A549 (cell line): ENCODE measurements around the gene ANKRD39. TPM values are rescaled to one million over a fixed set of nuclear protein-coding genes. Genes with fewer than 3 reads are reported as not detected.

Experiments used
- ATAC-seq, 2 experiments: fragments of 200-7000 bp in 1 of 2; fragments of >200 bp in 1 of 2; cut with Nextera tagmentation in 1 of 2; cut with Tn5 transposase in 1 of 2; 3 replicates each; pipeline versions ENCODE4 v1.8.0 to v1.9.1; 2018 to 2020; ENCODE audit warnings: mild to moderate bottlenecking in 1 of 2, moderate library complexity in 1 of 2
- CTCF ChIA-PET: fragments of 300-600 bp; sonication (Branson Sonifier 250); formaldehyde crosslinking; extraction: SDS; loops from one replicate; lab custom pipeline; 2021; ENCODE audit warnings: antibody characterized with exemption, inconsistent platforms; lab: Yijun Ruan, JAX
- POLR2A ChIA-PET: fragments of 350-600 bp; formaldehyde crosslinking; extraction: SDS; loops from one replicate; lab custom pipeline; 2021; ENCODE audit warnings: antibody characterized with exemption, inconsistent platforms; lab: Yijun Ruan, JAX
- DNase-seq, 2 experiments: peaks; one replicate each; pipeline versions ENCODE4 v3.0.0 to v3.0.0-alpha.2; 2011 to 2016; ENCODE audit warnings: low read depth in 1 of 2, low spot score in 1 of 2
- FAIRE-seq: peaks from 2 replicates; lab custom pipeline; 2011; peaks lifted over from hg19 to GRCh38; lab: Jason Lieb, UNC
- H3K27ac ChIP-seq, 2 experiments: fragments of >200 bp; sonication (Bioruptor Twin); formaldehyde crosslinking; 3 replicates each; pipeline ENCODE4 v1.5.1; 2016 to 2017
- H3K4me1 ChIP-seq: fragments of >200 bp; sonication (Bioruptor Twin); formaldehyde crosslinking; 3 replicates; pipeline ENCODE4 v1.6.1; 2016
- H3K4me2 ChIP-seq: fragments of >200 bp; sonication (Bioruptor Twin); formaldehyde crosslinking; 3 replicates; pipeline ENCODE4 v1.6.1; 2016
- H3K4me3 ChIP-seq: fragments of >200 bp; sonication (Bioruptor Twin); formaldehyde crosslinking; 3 replicates; pipeline ENCODE4 v1.5.1; 2016
- H3K9me3 ChIP-seq: fragments of >200 bp; sonication (Bioruptor Twin); formaldehyde crosslinking; 3 replicates; pipeline ENCODE4 v1.6.1; 2016
- CBX2 ChIP-seq: fragments of 200-600 bp; sonication (generic); IDR thresholded peaks from 2 replicates; pipeline ENCODE4 v1.6.1; 2016; ENCODE audit warnings: low read depth, mild to moderate bottlenecking, borderline replicate concordance
- CBX8 ChIP-seq: fragments of 200-600 bp; sonication (generic); IDR thresholded peaks from 2 replicates; pipeline ENCODE4 v1.6.1; 2016
- CEBPB ChIP-seq, 2 experiments: fragments of >200 bp in 1 of 2; sonication (Bioruptor Twin) in 1 of 2; formaldehyde crosslinking in 1 of 2; IDR thresholded peaks; 2 replicates each; pipeline ENCODE4 v1.6.1; 2012 to 2016
- CHD4 ChIP-seq: fragments of 200-600 bp; sonication (generic); IDR thresholded peaks from 2 replicates; pipeline ENCODE4 v1.6.1; 2016; ENCODE audit warnings: antibody characterized with exemption, mild to moderate bottlenecking, borderline replicate concordance
- EHMT2 ChIP-seq: fragments of 200-600 bp; sonication (generic); IDR thresholded peaks from 2 replicates; pipeline ENCODE4 v1.6.1; 2016; ENCODE audit warnings: antibody characterized with exemption, low read depth, mild to moderate bottlenecking, moderate library complexity
- EP300 ChIP-seq, 2 experiments: fragments of >200 bp; sonication (Bioruptor Twin); formaldehyde crosslinking; IDR thresholded peaks; 2 replicates in 1 of 2; 3 replicates in 1 of 2; pipeline ENCODE4 v1.6.1; 2016 to 2017
- HDAC2 ChIP-seq: fragments of 200-600 bp; sonication (generic); IDR thresholded peaks from 2 replicates; pipeline ENCODE4 v1.6.1; 2016
- HEYL ChIP-seq: fragments of 250-450 bp; sonication (Bioruptor Pico); IDR thresholded peaks from 2 replicates; pipeline ENCODE4 v1.8.0; 2021; ENCODE audit warnings: mild to moderate bottlenecking, moderate library complexity
- KDM1A ChIP-seq: fragments of 200-600 bp; sonication (generic); IDR thresholded peaks from 2 replicates; pipeline ENCODE4 v1.6.1; 2016; ENCODE audit warnings: low read depth, mild to moderate bottlenecking
- MAZ ChIP-seq: fragments of 150-350 bp; IDR thresholded peaks from 2 replicates; pipeline ENCODE4 v1.6.1; 2014; ENCODE audit warnings: antibody characterized with exemption, low read depth, low read length, borderline replicate concordance
- NPAS2 ChIP-seq: fragments of 250-450 bp; sonication (Bioruptor Pico); IDR thresholded peaks from 2 replicates; pipeline ENCODE4 v1.8.0; 2022; ENCODE audit warnings: mild to moderate bottlenecking, moderate library complexity, borderline replicate concordance
- PBX3 ChIP-seq: IDR thresholded peaks from 2 replicates; pipeline ENCODE4 v1.6.1; 2012
- POLR2AphosphoS2 ChIP-seq: conservative IDR thresholded peaks from 2 replicates; pipeline ENCODE4 v1.6.1; 2012; ENCODE audit warnings: low read length, improper control_type of control experiment, inconsistent platforms
- RFX5 ChIP-seq: fragments of 450-650 bp; IDR thresholded peaks from 2 replicates; pipeline ENCODE4 v1.7.1; 2014; ENCODE audit warnings: antibody characterized with exemption, mild to moderate bottlenecking, moderate library complexity
- SMC3 ChIP-seq: fragments of >200 bp; sonication (Bioruptor Twin); formaldehyde crosslinking; IDR thresholded peaks from 3 replicates; pipeline ENCODE4 v1.6.1; 2018; ENCODE audit warnings: inconsistent platforms
- SREBF2 ChIP-seq: fragments of 450-650 bp; IDR thresholded peaks from 2 replicates; pipeline ENCODE4 v1.6.1; 2014; ENCODE audit warnings: mild to moderate bottlenecking, moderate library complexity
- TFCP2L1 ChIP-seq: fragments of 250-450 bp; sonication (Bioruptor Pico); IDR thresholded peaks from 2 replicates; pipeline ENCODE4 v1.5.0; 2021; ENCODE audit warnings: mild to moderate bottlenecking
- TP53 ChIP-seq: fragments of 250-450 bp; sonication (Bioruptor Pico); IDR thresholded peaks from 2 replicates; pipeline ENCODE4 v1.5.0; 2021; ENCODE audit warnings: mild to moderate bottlenecking, moderate library complexity
- ZNF302 ChIP-seq: fragments of 250-450 bp; sonication (Bioruptor Pico); IDR thresholded peaks from 2 replicates; pipeline ENCODE4 v1.9.0; 2021; ENCODE audit warnings: inconsistent platforms, mild to moderate bottlenecking, moderate library complexity
- WGBS: methylation state at CpG from one replicate; pipeline ENCODE4 v1.1.6; 2017; ENCODE audit errors: missing lambda C conversion rate; 5-methylcytosine and 5-hydroxymethylcytosine counted together
- polyA plus RNA-seq, 4 experiments: library from polyadenylated mRNA; depleted of rRNA in 3 of 4; stranded (reverse); fragments of >200 nt; fragmentation: RNase III in 1 of 4; extraction: RNeasy Plus Mini Kit Qiagen cat#74134 plus additional on column Dnase treatment in 1 of 4; gene quantifications; 2 replicates in 3 of 4; 3 replicates in 1 of 4; pipeline ENCODE4 v1.2.3, GENCODE V29; 2011 to 2017
- TF ChIP-seq, protein P1 (sequence below): fragments of 450-650 bp; IDR thresholded peaks from 2 replicates; pipeline ENCODE4 v1.6.1; 2014; ENCODE audit warnings: antibody characterized with exemption
- TF ChIP-seq, protein P2 (sequence below): fragments of 250-450 bp; sonication (Bioruptor Pico); IDR thresholded peaks from 2 replicates; pipeline ENCODE4 v1.5.0; 2020; ENCODE audit warnings: low read depth, mild to moderate bottlenecking, moderate library complexity

ANKRD39 gene
- polyA plus RNA-seq, 2 of the 4 experiments (the other 2 are of a cell fraction) = 6.3 to 16.4 TPM

- no peak overlapping the region for H3K4me3 ChIP-seq
- POLR2A ChIA-PET = interaction anchor here (0.8 kb wide), 1 partner anchor 16 kb away, joined by 3 read pairs; no protein-coding TSS in a partner anchor
- no peak for TF ChIP-seq ZNF302 (CRISPR knock-in tag)
- TF ChIP-seq EHMT2 = no peak
- TF ChIP-seq, all 56 proteins: peak for 0
- H3K9me3 ChIP-seq = no peaks in the 10 kb centered on the region
- WGBS = 79% methylated on average over 19 of the region's 23 CpGs
- CTCF ChIA-PET = interaction anchor here (0.9 to 2.9 kb wide), 6 partner anchors 9 to 66 kb away, joined by 3 to 12 read pairs (median 4); partner anchors contain the start of genes ANKRD39 and SEMA4C
- ATAC-seq = no peak
- no peak for DNase-seq
- no peak for FAIRE-seq
- no peak overlapping the region for H3K27ac ChIP-seq
- H3K4me2 ChIP-seq = no peak overlapping the region
- no peaks in the 10 kb centered on the region for H3K4me1 ChIP-seq
These were observed 27.9 kb upstream of the ANKRD39 start for GRCh38 chr2:96885432-96886347.

DNA sequence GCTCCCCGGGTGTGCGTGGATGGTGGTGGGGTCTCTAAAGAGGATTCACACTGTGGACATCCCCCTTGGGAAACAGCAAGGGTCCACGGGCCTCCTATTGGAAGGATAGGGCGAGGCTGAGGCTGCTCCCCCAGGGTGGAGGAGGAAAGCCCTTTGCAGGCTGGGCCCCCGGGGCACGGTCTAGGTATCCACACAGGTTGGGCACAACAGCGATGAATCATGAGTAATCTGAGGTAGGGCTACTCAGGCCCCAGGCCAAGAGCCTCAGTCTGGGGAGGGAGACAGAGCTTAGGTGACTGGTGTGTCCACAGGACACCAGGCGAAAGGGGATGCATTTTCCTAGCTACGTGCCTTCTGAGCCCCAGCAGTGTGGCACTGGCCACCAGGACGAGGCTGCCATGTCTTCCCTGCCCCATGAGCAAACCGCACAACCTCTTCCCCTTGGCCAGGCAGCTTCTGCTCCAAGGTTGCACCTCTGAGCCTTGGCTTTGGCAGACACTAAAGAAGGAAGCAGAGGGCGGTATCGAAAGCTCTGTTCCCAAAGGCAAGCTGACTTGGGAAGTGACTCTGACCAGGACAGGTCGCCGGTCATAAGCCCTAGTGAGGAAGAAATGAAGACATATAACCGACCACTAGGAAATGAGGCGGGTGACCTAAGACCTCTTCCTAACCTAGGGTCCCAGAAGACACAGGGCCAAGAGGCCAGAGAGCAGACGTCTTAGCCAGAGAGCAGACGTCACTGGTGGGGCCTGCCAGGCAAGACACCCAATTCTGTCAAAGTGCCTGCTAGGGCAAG is 26.7 kb upstream of the ANKRD39 start:
- 75% methylated on average over 17 of the region's 19 CpGs for WGBS
- no peak for TF ChIP-seq CHD4
- TF ChIP-seq SMC3 = no peak
- no peak for TF ChIP-seq TFCP2L1 (CRISPR knock-in tag)
- no peak for TF ChIP-seq HDAC2
- no peak for TF ChIP-seq PBX3
- no peak for TF ChIP-seq RFX5
- TF ChIP-seq NPAS2 (CRISPR knock-in tag) = no peak
- TF ChIP-seq KDM1A = no peak
- no peak for TF ChIP-seq CBX8
- TF ChIP-seq, protein P1, sequence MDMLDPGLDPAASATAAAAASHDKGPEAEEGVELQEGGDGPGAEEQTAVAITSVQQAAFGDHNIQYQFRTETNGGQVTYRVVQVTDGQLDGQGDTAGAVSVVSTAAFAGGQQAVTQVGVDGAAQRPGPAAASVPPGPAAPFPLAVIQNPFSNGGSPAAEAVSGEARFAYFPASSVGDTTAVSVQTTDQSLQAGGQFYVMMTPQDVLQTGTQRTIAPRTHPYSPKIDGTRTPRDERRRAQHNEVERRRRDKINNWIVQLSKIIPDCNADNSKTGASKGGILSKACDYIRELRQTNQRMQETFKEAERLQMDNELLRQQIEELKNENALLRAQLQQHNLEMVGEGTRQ = no peak
- TF ChIP-seq MAZ = no peak
- TF ChIP-seq CBX2 = no peak
- no peak for TF ChIP-seq SREBF2
- TF ChIP-seq EP300 (IDR thresholded peaks at IDR 0.05) = no peak
- TF ChIP-seq POLR2AphosphoS2 = no peak
- TF ChIP-seq, all 56 proteins: peak for 0
- no peak overlapping the region for H3K4me2 ChIP-seq
- DNase-seq (no peak), ATAC-seq (no peak), FAIRE-seq (no peak)
- H3K4me3 ChIP-seq = no peak overlapping the region
- ChIA-PET CTCF (interaction anchor here (0.9 to 2.9 kb wide), 6 partner anchors 16 to 77 kb away, joined by 3 to 12 read pairs (median 4); partner anchors contain the start of genes ANKRD39 and SEMA4C), POLR2A (interaction anchor here (0.8 kb wide), 1 partner anchor 15 kb away, joined by 3 read pairs; no protein-coding TSS in a partner anchor)
- H3K27ac ChIP-seq = no peak overlapping the region
- H3K4me1 ChIP-seq = no peaks in the 10 kb centered on the region
- H3K9me3 ChIP-seq = no peaks in the 10 kb centered on the region

DNA sequence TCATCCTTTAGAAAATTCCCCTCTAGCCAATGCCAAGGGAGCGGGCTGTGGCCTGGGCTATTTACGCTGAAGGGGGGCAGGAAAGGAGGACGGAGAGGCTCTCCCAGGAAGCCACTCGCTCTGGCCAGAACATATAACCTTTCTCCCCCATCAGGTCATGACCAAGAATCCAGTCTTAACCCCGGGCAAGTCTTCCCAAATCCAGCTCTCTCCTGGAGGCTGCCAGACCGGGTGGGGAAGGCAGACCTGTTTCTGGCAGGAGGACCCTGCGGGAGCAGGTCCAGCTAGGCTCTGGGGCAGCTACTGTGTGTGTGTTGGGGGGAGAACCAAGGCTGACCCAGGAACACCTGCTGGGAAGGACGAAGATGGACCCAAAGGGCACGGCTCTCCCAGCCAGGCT is 25.5 kb upstream of the ANKRD39 start:
- ChIA-PET POLR2A (no interaction called here), CTCF (interaction anchor here (1.4 to 1.7 kb wide), 2 partner anchors 15 to 78 kb away, joined by 3 to 5 read pairs; no protein-coding TSS in a partner anchor)
- no peak for FAIRE-seq
- no peak overlapping the region for H3K4me2 ChIP-seq
- no peaks in the 10 kb centered on the region for H3K4me1 ChIP-seq
- DNase-seq = no peak
- H3K4me3 ChIP-seq = no peak overlapping the region
- H3K27ac ChIP-seq = no peak overlapping the region
- no peak for TF ChIP-seq CHD4
- TF ChIP-seq HDAC2 = no peak
- TF ChIP-seq, protein P2, sequence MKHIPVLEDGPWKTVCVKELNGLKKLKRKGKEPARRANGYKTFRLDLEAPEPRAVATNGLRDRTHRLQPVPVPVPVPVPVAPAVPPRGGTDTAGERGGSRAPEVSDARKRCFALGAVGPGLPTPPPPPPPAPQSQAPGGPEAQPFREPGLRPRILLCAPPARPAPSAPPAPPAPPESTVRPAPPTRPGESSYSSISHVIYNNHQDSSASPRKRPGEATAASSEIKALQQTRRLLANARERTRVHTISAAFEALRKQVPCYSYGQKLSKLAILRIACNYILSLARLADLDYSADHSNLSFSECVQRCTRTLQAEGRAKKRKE = no peak
- no peak for TF ChIP-seq CEBPB (IDR thresholded peaks at IDR 0.05)
- TF ChIP-seq HEYL (CRISPR knock-in tag) = no peak
- TF ChIP-seq TP53 (CRISPR knock-in tag) = no peak
- no peak for ATAC-seq
- H3K9me3 ChIP-seq = no peaks in the 10 kb centered on the region
- 81% methylated on average over 8 of the region's 9 CpGs for WGBS
